ENCODE data around the gene ARID1B.

ARID1B gene

GRCh38 chr6:156906451-156906850 is 129.3 kb downstream of the ARID1B start:
- DNase-seq (ENCODE audit: low read depth): no peak

GRCh38 chr6:156909212-156910010 is 132.2 kb downstream of the ARID1B start:
- DNase-seq (ENCODE audit: low read depth): no peak

GRCh38 chr6:156910011-156910334 is 132.8 kb downstream of the ARID1B start:
- DNase-seq (ENCODE audit: low read depth): no peak

- peak; percentile 4 for DNase-seq (ENCODE audit: low read depth)
These were observed 133.8 kb downstream of the ARID1B start for GRCh38 chr6:156910938-156911337.

- DNase-seq (ENCODE audit: low read depth): no peak
These were observed 134.4 kb downstream of the ARID1B start for GRCh38 chr6:156911581-156911980.

GRCh38 chr6:156912431-156912830 is 135.3 kb downstream of the ARID1B start:
- no peak for DNase-seq (ENCODE audit: low read depth)

- DNase-seq (ENCODE audit: low read depth): no peak
These were observed 137.0 kb downstream of the ARID1B start for GRCh38 chr6:156914181-156914580.

GRCh38 chr6:156916130-156916801 is 139.1 kb downstream of the ARID1B start:
- no peak for DNase-seq (ENCODE audit: low read depth)

GRCh38 chr6:156917213-156917612 is 140.0 kb downstream of the ARID1B start:
- DNase-seq (ENCODE audit: low read depth): no peak

- DNase-seq (ENCODE audit: low read depth): no peak
These were observed 141.5 kb downstream of the ARID1B start for GRCh38 chr6:156918647-156919046.

- no peak for DNase-seq (ENCODE audit: low read depth)
These were observed 142.2 kb downstream of the ARID1B start for GRCh38 chr6:156919370-156919769.

GRCh38 chr6:156919814-156920369 is 142.7 kb downstream of the ARID1B start:
- DNase-seq (ENCODE audit: low read depth): no peak

- DNase-seq (ENCODE audit: low read depth): no peak
These were observed 147.1 kb downstream of the ARID1B start for GRCh38 chr6:156924246-156924645.

- DNase-seq (ENCODE audit: low read depth): no peak
These were observed 147.8 kb downstream of the ARID1B start for GRCh38 chr6:156925026-156925425.

- no peak for DNase-seq (ENCODE audit: low read depth)
These were observed 148.8 kb downstream of the ARID1B start for GRCh38 chr6:156925718-156926607.

- DNase-seq (ENCODE audit: low read depth): no peak
These were observed 150.9 kb downstream of the ARID1B start for GRCh38 chr6:156928126-156928525.

GRCh38 chr6:156928972-156929371 is 151.8 kb downstream of the ARID1B start:
- no peak for DNase-seq (ENCODE audit: low read depth)

GRCh38 chr6:156931283-156931682 is 154.1 kb downstream of the ARID1B start:
- DNase-seq (ENCODE audit: low read depth): no peak

GRCh38 chr6:156933201-156934068 is 156.3 kb downstream of the ARID1B start:
- DNase-seq (ENCODE audit: low read depth): no peak

- DNase-seq (ENCODE audit: low read depth): no peak
These were observed 156.9 kb downstream of the ARID1B start for GRCh38 chr6:156934069-156934460.

GRCh38 chr6:156935000-156935399 is 157.8 kb downstream of the ARID1B start:
- DNase-seq (ENCODE audit: low read depth): no peak

Measured in fibroblast of the conjunctiva (primary cell).